HG02571 (cell line): ENCODE measurements around the gene KCNK10.

Experiments
- ATAC-seq: cut with Tn5 transposase; IDR thresholded peaks from one replicate; pipeline ENCODE4 v1.9.1; 2021; ENCODE audit warnings: mild to moderate bottlenecking, moderate library complexity; ENCODE audit not compliant: unreplicated experiment

The KCNK10 gene, protein sequence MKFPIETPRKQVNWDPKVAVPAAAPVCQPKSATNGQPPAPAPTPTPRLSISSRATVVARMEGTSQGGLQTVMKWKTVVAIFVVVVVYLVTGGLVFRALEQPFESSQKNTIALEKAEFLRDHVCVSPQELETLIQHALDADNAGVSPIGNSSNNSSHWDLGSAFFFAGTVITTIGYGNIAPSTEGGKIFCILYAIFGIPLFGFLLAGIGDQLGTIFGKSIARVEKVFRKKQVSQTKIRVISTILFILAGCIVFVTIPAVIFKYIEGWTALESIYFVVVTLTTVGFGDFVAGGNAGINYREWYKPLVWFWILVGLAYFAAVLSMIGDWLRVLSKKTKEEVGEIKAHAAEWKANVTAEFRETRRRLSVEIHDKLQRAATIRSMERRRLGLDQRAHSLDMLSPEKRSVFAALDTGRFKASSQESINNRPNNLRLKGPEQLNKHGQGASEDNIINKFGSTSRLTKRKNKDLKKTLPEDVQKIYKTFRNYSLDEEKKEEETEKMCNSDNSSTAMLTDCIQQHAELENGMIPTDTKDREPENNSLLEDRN

DNA sequence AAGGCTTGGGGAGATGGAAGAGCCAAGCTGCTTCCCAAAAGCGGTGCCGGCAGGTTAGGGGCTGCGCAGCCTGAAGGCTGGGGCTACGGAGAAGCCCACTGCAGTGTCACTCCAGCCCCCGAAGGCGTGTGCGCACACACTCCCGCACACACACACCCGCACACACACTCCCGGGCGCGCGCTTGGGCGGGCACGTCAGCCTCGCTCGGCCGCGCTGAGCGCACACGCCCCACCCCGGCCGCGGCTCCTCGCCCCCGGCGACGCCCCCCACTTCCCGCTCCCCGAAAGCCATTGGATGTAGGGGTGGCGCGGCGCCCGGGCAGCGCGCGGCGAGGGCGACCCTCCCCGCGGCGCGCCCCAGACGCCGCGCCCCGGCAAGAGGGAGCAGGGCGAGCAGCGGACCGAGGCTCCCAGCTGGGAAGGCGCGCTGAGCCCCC, at the start of gene KCNK10:
Gene KCNK10 (minus strand): TSS at position 184 of the 437 bp plus-strand sequence. CDS start 471 bp downstream, outside the sequence.
- peak; percentile 25 for ATAC-seq

DNA sequence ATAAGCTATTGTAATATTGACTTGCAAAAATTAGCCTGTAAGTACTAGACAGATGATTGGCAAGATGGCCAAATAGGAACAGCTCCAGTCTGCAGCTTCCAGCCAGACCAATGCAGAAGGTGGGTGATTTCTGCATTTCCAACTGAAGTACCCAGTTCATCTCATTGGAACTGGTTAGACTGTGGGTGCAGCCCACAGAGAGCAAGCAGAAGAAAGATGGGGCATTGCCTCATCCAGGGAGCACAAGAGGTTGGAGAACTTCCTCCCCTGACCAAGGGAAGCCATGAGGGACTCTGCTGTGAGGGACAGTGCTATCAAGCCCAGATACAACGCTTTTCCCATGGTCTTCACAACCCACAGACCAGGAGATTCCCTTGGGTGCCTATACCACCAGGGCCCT, 46.4 kb upstream of the KCNK10 start:
- no peak for ATAC-seq

DNA sequence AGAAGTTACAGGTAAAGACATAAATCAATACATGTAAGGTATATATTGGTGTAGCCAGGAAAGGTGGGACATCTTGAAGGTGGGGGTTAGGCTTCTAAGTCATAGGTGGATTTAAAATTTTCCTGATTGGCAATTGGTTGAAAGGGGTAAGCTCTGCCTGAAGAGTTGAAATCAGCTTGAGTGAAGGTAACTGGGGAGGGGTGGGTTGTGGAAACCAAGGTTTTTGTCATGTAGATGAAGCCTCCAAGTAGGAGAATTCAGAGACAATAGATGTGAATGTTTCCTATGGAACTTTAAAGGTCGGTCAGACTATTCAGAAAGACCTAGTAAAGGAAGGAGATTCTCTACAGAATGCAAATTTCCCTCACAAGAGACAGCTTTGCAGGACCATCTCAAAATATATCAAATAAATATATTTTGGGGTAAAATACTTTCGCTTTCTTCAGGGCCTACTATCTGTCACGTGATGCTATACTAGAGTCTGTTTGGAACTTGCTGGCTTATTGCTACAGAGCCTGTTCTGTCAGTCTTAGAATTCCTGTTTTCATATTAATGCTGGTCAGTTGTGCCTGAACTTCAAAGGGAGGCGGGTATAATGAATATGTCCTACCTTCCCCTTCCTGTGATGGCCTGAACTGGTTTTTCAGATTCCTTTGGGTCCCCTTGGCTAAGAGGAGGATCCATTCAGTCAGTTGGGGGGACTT, 41.8 kb upstream of the KCNK10 start:
- ATAC-seq, result no peak

DNA sequence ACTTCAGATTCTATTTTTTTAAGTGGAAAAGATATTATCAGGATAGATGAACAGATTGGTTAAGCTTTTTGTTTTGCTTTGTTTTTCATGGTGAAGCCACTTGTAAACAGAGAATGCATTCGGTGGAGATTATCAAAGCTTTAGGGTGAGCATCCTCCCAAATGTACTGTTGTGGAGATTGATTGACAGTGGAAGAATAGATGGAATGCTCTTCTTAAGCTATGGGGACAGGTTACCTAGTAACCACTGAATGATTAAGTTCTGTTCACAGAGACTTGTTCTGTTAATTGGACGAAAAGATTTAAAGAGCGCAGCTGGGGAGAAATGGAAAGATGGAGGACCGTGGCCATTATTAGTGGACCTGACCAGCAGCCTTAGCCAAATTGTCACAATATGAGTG, 40.6 kb upstream of the KCNK10 start:
- no peak for ATAC-seq

DNA sequence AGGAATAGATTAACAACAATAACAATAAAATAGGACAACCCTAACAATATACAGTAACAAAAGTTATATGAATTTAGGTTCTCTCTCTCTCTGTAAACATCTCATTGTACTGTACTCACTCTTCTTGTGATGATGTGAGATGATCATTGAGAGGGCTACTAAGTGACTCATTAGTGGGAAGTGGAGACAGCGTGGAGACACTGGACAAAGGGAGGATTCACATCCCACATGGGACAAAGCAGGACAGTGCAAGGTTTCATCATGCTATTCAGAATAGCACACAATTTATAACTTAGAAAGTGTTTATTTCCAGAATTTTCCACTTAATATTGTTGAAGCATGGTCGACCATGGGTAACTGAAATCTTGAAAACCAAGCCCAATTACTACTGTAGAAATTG, 36.4 kb upstream of the KCNK10 start:
- no peak for ATAC-seq

DNA sequence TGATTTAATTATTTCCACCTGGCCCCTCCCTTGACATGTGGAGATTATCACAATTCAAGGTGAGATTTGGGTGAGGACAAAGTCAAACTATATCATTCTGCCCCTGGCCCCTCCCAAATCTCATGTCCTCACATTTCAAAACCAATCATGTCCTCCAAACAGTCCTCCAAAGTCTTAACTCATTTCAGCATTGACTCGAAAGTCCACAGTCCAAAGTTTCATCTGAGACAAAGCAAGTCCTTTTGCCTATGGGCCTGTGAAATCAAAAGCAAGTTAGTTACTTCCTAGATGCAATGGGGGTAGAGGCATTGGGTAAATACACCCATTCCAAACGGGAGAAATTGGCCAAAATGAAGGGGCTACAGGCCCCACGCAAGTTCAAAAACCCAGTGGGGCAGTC, 31.3 kb upstream of the KCNK10 start:
- no peak for ATAC-seq

DNA sequence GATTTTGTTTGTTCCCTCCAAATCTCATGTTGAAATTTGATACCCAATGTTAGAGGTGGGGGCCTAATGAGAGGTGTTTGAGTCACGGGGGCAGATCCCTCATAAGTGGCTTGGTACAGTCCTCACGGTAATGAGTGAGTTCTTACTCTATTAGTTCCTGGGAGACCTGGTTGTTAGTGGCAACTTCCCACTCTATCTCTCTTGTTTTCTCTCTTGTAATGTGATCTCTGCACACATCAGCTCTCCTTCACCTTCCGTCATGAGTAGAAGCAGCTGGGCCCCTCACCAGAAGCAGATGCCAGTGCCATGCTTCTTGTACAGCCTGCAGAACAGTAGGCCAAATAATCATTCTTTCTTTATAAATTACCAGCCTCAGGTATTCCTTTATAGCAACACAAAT, 29.6 kb upstream of the KCNK10 start:
- ATAC-seq, result no peak

DNA sequence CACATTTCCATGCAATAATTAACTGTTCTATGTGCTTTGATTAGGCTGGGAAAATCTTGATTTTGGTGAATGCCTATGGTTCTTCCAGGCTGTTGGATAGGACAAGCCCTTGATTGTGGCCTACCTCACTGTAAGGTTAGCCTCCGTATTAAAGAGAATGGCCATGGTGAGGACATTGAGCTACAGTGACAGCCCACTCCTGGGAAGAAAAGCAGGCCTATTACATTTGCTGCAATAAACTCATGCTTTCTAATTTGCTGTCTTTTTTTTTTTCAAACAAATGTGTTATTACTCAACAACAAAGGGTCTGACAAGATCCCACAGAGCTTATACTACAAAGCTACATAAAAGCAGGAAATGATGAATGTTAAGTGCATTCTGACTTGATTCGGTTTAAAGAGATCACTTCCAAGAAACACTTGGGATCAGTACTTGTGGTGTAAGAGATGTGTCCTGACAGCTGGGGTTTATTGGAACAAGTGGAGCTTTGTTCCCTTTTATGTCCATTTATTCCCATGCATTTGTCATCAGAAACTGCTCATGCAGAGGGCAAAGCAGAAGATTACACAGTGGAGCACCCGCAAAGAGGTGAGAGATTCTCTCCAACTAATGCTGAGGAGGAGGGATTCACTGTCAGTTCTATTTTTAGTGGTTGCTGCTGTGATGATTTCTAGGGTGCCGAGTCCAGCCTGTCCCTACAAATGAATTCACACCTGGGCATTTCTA, 29.1 kb upstream of the KCNK10 start:
- no peak for ATAC-seq

DNA sequence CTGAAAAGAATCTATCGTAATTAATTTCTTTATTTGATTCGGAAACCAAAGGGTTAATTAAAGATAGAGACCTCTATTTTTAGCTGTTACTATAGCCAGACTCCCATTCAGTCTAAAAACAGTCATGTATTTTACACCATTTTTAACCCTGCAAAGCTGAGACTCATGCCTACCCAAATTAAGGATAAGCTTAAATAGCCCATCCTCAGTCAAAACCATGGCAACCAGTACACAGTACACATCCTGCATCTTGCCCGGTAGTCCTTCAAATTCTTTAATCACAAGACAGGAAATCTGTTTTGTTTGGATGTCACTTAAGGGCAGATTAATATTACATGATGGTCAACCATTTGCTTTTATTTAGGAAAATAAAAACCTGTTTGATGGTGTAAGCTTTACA, 25.5 kb upstream of the KCNK10 start:
- no peak for ATAC-seq

DNA sequence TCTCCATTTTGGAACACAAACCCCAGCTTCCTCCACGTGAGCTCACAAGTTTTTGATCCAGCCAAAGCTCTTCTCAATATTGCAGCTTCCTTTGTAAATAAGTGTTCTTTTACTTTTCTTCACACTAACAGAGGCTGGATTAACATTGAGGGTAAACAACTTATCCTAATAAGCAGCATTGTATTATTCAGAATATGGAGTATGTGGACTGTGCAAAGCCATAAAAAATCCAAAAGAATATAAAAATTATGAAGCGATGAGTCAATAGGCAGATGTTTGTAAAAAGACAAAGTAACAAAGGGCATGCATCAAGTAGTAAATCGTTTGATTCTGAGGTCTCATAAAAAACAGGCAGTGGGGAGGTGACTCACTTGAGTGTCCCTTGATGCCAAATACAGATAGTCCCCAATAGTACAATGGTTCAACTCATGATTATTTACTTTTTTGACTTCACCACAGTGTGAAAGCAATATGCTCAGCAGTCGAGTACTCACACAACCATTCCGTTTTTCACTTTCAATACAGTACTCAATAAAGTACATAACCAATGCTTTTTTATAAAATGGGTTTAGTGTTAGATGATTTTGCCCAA, 23.1 kb upstream of the KCNK10 start:
- no peak for ATAC-seq

DNA sequence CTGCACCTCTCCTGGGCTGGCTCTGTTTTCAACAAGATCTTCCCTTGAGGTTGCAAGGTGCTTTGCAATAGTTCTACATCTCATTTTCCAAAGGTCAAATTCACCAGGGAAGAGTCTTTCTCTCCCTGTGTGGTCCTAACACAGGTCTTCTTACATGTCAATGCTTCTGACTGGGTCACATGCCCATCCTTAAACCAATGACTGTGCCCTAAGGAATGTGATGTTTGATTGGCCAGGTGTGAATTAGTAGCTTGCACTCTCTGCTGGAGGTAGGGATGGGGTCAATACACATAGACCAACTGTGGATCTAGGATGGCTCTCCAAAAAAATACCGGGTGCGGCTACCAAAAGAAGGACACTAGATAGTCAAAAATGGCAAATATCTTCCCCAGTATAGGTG, 19.9 kb upstream of the KCNK10 start:
- no peak for ATAC-seq

DNA sequence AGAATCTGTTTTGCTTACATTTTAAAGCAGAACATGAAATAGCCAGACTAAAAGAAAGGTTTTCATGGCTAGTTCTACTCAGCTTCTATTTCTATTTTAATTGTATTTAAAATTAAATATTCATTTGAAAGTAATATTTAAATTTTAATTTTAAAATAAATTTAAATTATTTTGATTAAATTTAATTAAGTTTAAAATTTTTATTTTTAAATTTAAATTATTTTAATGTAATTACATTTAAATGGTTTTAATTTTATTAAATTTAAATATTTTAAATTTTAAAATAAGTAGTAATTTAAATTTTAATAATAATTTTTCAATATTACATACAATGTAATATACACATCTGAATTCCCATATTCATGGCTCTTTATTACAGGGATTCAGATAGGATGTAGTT, 17.3 kb upstream of the KCNK10 start:
- ATAC-seq, result no peak

DNA sequence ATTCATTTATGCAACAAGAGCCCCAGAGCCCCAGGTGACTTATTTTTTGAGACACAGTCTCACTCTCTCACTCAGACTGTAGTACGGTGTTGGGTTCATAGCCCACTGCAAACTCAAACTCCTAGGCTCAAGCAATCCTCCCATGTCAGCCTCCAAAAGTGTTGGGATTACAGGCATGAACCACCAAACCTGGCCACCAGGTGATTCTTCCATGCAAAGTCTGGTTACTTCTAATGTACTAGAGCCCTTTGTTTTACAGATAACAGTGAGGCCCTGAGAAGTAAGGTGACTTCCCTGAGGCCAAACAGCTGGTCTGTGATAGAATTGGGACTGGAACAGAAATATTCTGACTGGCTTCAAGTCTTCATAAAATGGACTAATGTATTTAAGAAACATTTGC, 10.0 kb upstream of the KCNK10 start:
- no peak for ATAC-seq

DNA sequence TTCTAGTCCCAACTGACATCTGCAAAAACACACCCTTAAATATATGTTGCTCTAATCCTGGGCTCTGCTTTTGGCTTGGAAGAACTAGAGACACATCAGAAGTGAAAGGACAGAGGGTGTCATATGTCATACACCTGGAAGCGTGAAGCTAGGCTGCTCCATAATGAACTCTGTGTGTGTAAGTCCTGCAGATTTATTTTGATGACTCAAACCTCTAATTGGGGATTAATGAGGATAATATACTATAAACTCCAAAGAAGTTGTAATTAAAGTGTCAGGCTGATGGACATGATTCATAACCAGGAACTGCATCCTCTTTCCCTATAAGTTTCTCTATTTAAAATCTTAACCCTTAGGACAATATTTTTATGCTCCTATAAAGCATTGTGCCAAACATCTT, 4.4 kb upstream of the KCNK10 start:
- ATAC-seq, result no peak

DNA sequence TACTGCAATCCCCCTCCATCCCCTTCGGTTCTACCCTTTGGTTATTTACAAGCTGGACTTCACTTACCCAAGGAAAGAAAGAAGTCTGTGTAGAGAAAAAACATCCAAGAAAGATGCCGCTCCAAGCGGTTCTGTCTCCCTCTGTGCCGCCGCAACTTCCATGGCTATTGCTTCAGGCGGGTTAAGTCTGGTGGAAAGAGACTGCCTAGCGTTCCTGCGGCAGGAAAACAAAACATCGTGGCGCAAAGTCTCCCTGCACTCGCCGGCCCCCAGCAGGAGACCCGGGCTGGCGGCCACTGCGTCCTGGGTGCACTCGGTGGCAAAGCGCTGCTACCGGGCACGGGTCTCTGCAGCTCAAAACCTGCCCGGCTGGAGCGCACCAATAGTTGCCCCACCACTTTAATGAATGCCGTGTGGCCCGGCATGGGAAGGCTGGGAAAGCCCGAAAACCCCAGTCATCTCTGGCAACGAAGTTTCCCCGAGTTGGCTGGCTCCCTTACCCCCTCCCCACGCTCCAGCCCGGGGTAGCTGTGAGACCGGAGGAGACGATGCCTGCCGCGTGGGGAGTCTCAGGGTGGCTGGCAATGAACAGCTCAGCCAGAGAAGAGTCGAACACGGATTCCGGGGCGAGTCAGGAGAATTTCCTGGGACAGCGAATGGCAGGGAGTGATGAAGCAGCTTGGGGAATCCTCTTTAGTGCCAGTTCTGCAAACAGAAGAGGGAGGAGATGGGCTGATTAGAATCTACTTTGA, 3.5 kb upstream of the KCNK10 start:
- no peak for ATAC-seq

DNA sequence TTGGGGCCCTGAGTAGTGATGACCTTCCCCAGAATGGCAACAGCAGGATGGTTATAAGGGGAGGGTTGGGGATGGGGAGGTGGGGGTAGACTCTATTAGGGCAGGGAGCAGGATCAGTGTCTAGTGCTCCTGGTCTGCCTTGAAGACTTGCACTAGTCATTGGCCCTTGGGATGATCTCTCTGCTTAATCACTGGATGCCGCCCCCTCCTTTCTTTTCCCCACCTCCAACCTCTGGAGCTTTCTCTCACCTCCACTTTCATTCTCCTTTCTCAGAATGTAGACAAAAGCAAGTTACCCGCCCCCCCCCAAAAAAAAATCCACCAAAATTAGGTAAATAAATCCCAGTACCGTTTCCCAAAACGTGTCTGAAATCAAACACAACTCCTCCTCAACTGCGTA, 2.8 kb upstream of the KCNK10 start:
- no peak for ATAC-seq

DNA sequence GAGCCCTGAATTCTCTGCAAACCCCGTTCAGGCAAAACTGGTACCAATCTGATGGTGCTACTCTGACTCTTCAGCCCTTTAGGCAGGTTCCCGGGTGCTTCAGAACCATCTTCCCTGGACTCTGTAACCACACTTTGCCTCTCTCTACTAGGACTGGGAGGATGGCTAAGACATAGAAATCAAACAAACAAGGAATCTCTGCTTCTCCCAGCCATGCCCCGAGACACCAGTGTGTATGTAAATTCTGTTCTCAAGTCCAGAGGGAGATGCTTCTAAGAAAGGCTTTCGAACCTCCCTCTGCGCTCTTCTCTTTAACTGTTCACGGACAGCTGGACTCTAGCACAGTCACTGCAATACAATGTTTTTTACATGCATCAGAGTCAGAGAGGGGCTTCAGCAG, 1.9 kb upstream of the KCNK10 start:
- ATAC-seq, result no peak

DNA sequence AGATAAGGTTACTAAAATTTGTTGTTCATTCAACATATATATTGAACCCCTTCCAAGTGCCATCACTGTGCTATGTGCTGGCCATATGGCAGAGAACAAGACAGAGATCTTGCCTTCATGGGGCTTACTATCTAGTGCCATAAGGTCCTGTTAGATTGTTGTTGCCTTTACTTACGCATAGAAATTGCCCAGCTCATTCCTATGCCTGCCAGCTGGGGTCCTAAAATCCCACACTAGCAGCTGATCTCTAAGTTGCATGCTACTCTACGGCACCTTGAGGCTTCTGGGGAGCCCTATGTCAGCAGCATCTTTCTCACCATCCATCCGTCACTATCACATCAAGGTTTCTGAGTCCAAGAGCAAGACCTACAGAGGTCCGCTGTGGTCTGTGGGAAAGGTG, 1.4 kb upstream of the KCNK10 start:
- ATAC-seq, result no peak

DNA sequence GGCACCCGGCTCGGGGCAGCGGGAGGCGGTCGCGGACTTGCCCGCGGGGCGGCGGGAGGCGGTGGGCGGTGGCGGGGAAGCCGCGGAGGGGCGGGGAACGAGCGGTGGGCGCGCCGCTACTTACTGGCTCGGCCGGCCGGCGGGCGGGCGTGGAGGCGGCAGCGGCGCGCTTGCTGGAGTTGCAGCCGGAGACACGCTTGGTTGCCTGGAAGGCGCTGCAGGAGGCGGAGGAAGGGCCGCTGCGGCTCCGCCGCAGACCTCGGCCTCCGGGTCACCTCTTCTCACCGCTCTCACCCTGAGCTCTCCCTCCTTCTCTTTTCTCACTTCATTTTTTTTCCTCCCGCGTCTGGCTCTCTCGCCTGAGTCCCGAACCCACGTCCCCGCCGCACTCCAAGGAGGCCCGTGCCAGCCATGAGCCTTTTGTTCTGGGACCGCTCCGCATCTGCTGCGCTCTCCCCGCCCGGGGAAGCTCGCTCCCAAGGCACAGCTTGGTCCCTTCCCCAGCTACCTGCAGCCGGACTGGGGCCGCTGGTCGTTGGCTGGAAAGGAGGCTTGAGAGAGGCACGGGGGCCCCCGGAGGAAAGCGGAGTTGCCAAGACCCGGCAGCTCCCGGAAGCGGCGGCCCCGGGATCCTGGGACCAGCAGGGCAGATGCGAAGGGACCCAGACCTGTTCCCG, 592 bp upstream of the KCNK10 start:
- peak; percentile 82 for ATAC-seq
